CMK (cell line): ENCODE results near the gene SMIM7.
"Not testable (repeated sequence)": the region's sequence is repeated elsewhere in the genome, so short reads cannot be mapped to it uniquely, and the experiment has no call there.

Experiments used
- DNase-seq: peaks from one replicate; pipeline ENCODE4 v3.0.0-alpha.2; 2010; ENCODE audit warnings: low read depth

SMIM7 gene

GRCh38 chr19:16659832-16660708 lies at the start of gene SMIM7:
SMIM7 (minus strand) TSS chr19:16660144; CDS start chr19:16660110, 34 bp downstream.
- DNase-seq: peak; percentile 97

- no peak for DNase-seq
These were observed 43.7 kb upstream of the SMIM7 start for GRCh38 chr19:16703677-16704076.

GRCh38 chr19:16702123-16702522 lies 42.2 kb upstream of the SMIM7 start:
- DNase-seq: no peak

GRCh38 chr19:16698914-16699313 lies 39.0 kb upstream of the SMIM7 start:
- no peak for DNase-seq

GRCh38 chr19:16688084-16688483 lies 28.1 kb upstream of the SMIM7 start:
- DNase-seq: no peak

GRCh38 chr19:16684216-16684615 lies 24.3 kb upstream of the SMIM7 start:
- DNase-seq: no peak

GRCh38 chr19:16682539-16682938 lies 22.6 kb upstream of the SMIM7 start:
- DNase-seq: no peak

GRCh38 chr19:16679811-16680210 lies 19.9 kb upstream of the SMIM7 start:
- no peak for DNase-seq

- DNase-seq: no peak
These were observed 18.6 kb upstream of the SMIM7 start for GRCh38 chr19:16678498-16678897.

GRCh38 chr19:16677055-16677454 lies 17.1 kb upstream of the SMIM7 start:
- DNase-seq: no peak

GRCh38 chr19:16676101-16676798 lies 16.3 kb upstream of the SMIM7 start:
- DNase-seq: no peak

GRCh38 chr19:16673839-16674238 lies 13.9 kb upstream of the SMIM7 start:
- not testable (repeated sequence) for DNase-seq

- DNase-seq: no peak
These were observed 13.3 kb upstream of the SMIM7 start for GRCh38 chr19:16673231-16673630.

GRCh38 chr19:16671652-16672274 lies 11.8 kb upstream of the SMIM7 start:
- DNase-seq: no peak

- DNase-seq: no peak
These were observed 10.3 kb upstream of the SMIM7 start for GRCh38 chr19:16670291-16670690.

GRCh38 chr19:16668702-16669101 lies 8.8 kb upstream of the SMIM7 start:
- not testable (repeated sequence) for DNase-seq

- no peak for DNase-seq
These were observed 8.2 kb upstream of the SMIM7 start for GRCh38 chr19:16668176-16668575.

GRCh38 chr19:16661480-16662034 lies 1.6 kb upstream of the SMIM7 start:
- no peak for DNase-seq

GRCh38 chr19:16660763-16661479 lies 977 bp upstream of the SMIM7 start, which contains the start of gene TMEM38A:
TMEM38A (plus strand) TSS chr19:16661139; CDS start chr19:16661218, 79 bp downstream.
- DNase-seq: no peak

GRCh38 chr19:16659464-16659831 lies 496 bp downstream of the SMIM7 start:
- no peak for DNase-seq

GRCh38 chr19:16657384-16657783 lies 2.6 kb downstream of the SMIM7 start:
- no peak for DNase-seq

- DNase-seq: no peak
These were observed 4.2 kb downstream of the SMIM7 start for GRCh38 chr19:16655727-16656126.
